GM19035 (cell line): ENCODE results near the gene NEURL1.

Experiments
- ATAC-seq: cut with Tn5 transposase; IDR thresholded peaks from one replicate; pipeline ENCODE4 v1.9.1; 2021; ENCODE audit not compliant: unreplicated experiment

NEURL1 gene

GRCh38 chr10:103640436-103641181 lies 147.1 kb downstream of the NEURL1 start:
- no peak for ATAC-seq

GRCh38 chr10:103641326-103641725 lies 147.8 kb downstream of the NEURL1 start:
- no peak for ATAC-seq
